Lower leg skin (tissue), 3 donors: Measurements from ENCODE around the gene ATP2A1.

Source experiments
- CTCF ChIP-seq, 3 donors: fragments of 450-650 bp; IDR thresholded peaks; one replicate each; pipeline ENCODE4 v1.5.1; 2016; ENCODE audit warnings: antibody characterized with exemption in 3 of 3, mild to moderate bottlenecking in 3 of 3, moderate library complexity in 2 of 3
- POLR2A ChIP-seq, 2 donors: fragments of 450-650 bp; IDR thresholded peaks; one replicate each; pipeline ENCODE4 v1.6.1; 2016 to 2017; ENCODE audit warnings: antibody characterized with exemption in 2 of 2, mild to moderate bottlenecking in 1 of 2, moderate library complexity in 1 of 2

GRCh38 chr16:28935924-28936783 lies 57.9 kb downstream of the ATP2A1 start:
- TF ChIP-seq CTCF (IDR thresholded peaks at IDR 0.05): no peak
- no peak for TF ChIP-seq POLR2A (IDR thresholded peaks at IDR 0.05)
